CMK (cell line): ENCODE results near the gene DPP6.
"Not testable (repeated sequence)": the region's sequence is repeated elsewhere in the genome, so short reads cannot be mapped to it uniquely, and the experiment has no call there.

Experiments used
- DNase-seq: peaks from one replicate; pipeline ENCODE4 v3.0.0-alpha.2; 2010; ENCODE audit warnings: low read depth

DPP6 gene

DNA sequence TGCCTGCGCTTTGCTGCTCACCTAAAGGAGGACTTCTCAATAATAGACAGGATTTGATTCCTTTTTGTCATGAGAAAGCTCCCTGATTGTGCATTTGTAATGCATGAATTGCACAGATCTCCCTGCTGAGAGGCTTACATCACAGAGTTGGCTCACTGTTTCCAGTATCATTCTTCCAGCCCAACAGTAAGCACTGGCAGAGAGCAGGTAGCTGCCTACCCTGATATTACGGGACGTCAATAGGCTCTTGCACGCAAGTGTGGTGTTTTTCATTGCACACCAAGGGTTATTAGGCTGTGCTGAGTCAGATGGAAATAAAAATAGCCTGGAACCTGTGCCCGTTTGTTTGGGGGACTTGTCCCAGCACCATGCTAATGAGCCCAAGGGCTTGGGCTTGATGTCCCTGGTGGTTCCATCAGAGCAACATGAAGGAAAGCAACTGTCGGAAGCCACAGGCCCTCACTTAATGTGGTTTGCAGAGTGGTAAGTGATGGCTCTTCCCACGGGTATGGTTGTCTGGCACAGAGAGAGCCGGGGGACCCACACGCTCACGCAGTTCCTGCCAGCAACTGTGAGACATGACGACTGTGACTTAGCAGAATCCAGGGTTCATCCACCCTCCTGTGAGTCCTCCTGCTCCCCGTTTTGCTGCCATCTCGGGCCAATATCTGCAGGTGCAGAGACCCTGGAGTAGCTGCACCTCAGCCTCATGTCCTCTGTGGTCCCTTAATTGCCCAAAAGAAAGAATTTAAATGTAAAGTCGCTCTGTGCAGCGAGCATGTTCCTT lies 20.4 kb downstream of the DPP6 start:
- not testable (repeated sequence) for DNase-seq

DNA sequence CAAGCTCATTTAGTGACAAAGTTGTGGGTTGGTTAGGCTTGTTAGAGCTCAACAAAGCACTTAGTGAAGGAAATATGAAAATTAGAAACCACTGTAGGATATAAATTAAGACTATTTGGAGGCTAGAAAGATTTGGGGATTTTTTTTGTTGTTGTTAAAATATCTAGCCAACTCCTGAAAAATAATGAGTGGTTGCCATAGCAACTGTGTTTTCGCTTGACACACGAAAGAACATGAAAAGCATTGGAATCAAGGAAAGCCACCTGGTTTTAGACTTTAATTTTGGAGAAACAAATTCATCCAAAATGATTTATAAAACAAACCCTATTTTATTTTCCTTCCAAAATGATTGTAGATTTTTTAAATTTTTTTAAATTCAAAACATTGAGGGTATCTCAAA lies 26.3 kb downstream of the DPP6 start:
- DNase-seq = not testable (repeated sequence)

GRCh38 chr7:154080249-154080648 lies 28.1 kb downstream of the DPP6 start:
- not testable (repeated sequence) for DNase-seq

- DNase-seq = not testable (repeated sequence)
Observed at GRCh38 chr7:154087037-154087725, 35.0 kb downstream of the DPP6 start.

- DNase-seq = not testable (repeated sequence)
Observed at GRCh38 chr7:154092093-154092492, 39.9 kb downstream of the DPP6 start.

- not testable (repeated sequence) for DNase-seq
Observed at GRCh38 chr7:154095201-154095600, 43.0 kb downstream of the DPP6 start.

GRCh38 chr7:154105063-154105462 lies 52.9 kb downstream of the DPP6 start:
- not testable (repeated sequence) for DNase-seq

GRCh38 chr7:154109615-154110014 lies 57.4 kb downstream of the DPP6 start:
- not testable (repeated sequence) for DNase-seq

DNA sequence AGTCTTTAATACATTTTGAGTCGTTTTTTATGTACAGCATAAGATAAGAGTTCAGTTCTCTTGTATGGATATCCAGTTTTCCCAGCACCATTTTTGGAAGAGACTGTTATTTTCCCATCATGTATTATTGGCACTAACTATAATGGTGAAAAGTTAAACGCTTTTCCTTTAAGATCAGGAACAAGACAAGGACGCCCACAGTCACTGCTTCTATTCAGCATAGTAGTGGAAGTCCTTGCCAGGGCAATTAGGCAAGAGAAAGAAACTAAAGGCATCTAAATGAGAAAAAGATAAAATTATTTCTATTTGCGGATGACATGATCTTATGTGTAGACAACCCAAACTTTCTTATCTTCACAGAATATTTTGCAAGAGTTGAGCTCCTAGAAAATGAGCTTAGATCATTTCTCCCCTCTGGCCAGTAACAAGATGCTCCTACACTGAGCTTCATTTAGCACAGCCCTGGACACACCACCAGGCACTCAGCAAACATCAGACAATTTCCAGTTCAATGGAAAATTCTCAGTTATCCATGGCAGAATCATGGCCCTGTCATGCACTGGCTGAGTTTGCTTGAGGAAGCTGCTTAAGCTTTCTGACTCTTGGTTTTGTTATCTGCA lies 61.6 kb downstream of the DPP6 start:
- DNase-seq = not testable (repeated sequence)

- not testable (repeated sequence) for DNase-seq
Observed at GRCh38 chr7:154117411-154118390, 65.5 kb downstream of the DPP6 start.

DNA sequence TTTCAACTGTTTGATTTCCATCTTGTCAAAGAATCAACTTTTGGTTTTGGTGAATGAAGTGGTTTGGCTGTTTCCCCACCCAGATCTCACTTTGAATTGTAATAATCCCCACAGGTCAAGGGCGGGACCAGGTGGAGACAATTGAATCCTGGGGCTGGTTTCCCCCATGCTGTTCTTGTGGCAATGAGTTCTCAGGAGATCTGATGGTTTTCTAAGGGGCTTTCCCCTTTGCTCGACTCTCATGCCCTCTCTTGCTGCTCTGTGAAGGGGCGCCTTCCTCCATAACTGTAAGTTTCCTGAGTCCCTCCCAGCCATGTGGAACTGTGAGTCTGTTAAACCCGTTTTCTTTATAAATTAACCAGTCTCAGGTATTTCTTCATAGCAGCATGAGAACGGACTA lies 68.6 kb downstream of the DPP6 start:
- DNase-seq = not testable (repeated sequence)

GRCh38 chr7:154122720-154123119 lies 70.5 kb downstream of the DPP6 start:
- not testable (repeated sequence) for DNase-seq

- DNase-seq = not testable (repeated sequence)
Observed at GRCh38 chr7:154123397-154123796, 71.2 kb downstream of the DPP6 start.

DNA sequence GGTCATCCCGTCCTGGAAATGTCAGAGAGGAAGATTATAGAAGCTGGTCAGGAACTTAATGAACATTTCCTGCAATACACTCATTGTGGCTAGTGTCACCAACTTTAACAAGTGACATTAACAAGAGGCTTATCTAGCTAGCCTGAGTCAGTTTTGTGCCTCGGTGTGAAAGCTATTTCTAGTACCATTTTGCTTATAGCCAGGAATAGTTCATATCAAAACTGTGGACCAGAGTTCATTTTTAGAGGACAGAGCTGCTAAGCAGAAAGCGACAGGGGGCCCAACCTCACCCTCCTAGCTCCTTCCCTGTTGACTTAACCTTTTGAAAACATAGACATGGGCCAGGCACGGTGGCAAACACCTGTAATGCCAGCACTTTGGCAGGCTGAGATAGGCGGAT lies 76.9 kb downstream of the DPP6 start:
- not testable (repeated sequence) for DNase-seq

- DNase-seq = not testable (repeated sequence)
Observed at GRCh38 chr7:154132617-154133016, 80.4 kb downstream of the DPP6 start.

DNA sequence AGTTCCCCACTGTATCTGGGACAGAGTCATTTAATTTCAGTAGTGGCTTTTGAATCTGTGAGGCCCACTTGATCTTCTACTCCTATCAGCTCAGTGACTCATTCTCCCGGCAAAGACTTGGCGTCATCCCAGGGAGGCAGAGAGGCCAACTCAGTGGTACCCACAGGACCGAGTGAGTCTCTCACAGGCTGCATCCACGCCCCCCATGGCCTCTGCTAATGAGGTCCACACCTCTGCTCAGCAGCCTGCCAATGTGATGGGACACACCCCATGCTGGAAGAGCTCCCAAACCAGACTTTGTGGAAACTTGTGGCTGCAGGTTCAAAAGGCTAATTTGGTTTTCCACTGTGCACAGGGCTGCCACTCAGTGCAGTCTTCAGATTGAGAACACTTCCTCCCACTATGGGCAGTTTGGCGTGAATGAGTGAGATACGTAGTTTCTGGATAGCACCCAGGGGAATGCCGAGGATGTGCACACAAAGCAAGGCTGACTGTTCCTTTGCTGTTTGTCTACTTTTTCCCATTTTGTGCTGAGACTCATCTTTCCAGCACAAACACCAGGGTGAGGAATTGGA lies 81.6 kb downstream of the DPP6 start:
- not testable (repeated sequence) for DNase-seq

- DNase-seq = not testable (repeated sequence)
Observed at GRCh38 chr7:154134698-154135097, 82.5 kb downstream of the DPP6 start.

- DNase-seq = not testable (repeated sequence)
Observed at GRCh38 chr7:154135646-154136045, 83.4 kb downstream of the DPP6 start.

DNA sequence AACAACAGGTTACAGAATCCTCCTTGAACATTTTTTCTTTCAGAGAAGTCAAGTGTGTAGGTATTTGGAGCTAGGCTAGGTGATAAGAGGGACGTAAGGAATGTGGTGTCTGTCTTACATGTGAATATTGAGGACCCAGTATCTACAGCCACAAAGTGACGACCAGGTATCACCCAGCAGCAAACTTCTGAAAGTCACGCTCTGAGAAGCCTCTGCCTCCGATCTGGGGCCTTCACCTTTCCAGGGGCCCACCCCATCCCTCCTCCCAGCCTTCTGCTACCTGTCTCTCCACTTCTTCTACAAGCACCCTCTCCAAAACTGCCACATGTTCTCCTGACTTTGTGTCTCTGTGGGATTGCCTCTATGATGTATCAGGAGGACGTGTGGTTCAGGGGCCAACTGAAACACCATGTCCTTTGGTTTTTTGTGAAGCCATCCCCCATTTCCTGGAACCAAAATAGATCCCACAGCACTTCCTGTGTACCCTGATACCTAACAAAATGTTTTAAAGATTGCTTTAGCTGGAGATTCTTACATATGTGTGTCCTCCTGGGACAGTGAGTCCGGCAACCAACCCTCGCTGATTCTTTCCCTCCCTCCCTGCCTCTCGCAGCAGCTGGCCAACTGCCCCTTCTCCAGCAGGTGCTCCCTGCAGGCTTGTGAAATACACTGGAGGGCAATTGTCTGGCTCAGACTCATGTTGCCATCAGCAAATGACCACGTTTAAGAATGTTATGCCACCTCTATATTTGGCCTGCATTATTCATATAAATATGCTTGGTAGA lies 93.9 kb downstream of the DPP6 start:
- not testable (repeated sequence) for DNase-seq

DNA sequence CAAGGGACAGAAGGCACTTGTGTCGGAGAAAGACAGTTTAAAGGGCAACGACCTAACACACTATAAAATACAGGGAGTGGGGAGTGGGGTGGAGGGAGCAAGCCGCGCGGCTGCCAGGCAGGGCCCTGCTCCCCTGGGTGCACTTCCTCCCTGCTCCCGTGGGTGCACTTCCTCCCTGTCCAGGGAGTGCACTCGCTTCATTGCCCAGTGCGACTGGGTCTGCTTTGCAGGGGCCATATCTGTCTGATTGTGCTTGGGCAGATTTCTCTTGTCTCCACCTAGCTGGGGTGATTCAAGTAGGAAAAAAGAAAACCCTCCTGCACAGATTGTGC lies 94.5 kb downstream of the DPP6 start:
- not testable (repeated sequence) for DNase-seq
